NCI-H345 (cell line): ENCODE data around the gene SKA3.

Source experiments
- DNase-seq: peaks from one replicate; lab custom pipeline; 2025; lab: John Stamatoyannopoulos, UW

SKA3 gene

DNA sequence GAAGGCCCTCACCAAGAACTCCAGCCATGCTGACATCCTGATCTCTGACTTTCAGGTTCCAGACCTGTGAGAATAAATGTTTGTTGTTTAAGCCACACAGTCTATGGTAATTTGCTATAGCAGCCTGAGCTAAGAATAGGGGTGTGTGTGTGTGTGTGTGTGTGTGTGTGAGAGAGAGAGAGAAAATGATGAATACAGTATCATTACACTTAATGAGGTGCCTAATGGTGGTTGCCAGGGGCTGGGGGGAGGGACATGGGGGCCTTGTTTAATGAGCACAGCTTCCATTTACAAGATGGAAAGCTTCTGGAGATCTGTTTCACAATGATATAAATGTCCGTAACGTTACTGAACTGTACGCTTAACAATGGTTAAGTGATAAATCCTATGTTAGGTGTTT lies 61.1 kb downstream of the SKA3 start:
- DNase-seq: no peak

DNA sequence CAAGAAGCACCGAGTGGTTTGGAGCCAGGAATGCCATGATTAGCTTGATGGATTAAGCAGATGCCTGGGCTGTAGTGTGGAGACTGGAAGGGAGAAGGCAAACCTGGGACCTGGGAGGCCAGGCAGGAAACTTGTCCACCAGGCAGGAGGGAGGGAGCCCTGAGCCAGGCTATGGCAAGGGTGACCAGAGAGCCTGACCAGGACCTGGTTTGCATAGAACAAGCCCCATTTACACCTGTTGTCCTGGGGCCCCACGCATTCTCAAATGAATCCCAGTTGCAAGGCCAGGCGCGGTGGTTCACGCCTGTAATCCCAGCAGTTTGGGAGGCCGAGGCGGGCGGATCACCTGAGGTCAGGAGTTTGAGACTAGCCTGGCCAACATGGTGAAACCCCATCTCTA lies 64.8 kb downstream of the SKA3 start:
- no peak for DNase-seq

GRCh38 chr13:21109168-21109567 lies 67.2 kb downstream of the SKA3 start:
- DNase-seq: no peak

GRCh38 chr13:21106089-21106488 lies 70.3 kb downstream of the SKA3 start:
- DNase-seq: no peak

- DNase-seq: no peak
These were observed 71.9 kb downstream of the SKA3 start for GRCh38 chr13:21104199-21105019.
